Measurements from ENCODE around the gene SHROOM3. TPM values are rescaled to one million over a fixed set of nuclear protein-coding genes. Genes with fewer than 3 reads are reported as not detected.

Gene SHROOM3
- total RNA-seq, 1 donor from 2014 or later = 54.9 TPM

DNA sequence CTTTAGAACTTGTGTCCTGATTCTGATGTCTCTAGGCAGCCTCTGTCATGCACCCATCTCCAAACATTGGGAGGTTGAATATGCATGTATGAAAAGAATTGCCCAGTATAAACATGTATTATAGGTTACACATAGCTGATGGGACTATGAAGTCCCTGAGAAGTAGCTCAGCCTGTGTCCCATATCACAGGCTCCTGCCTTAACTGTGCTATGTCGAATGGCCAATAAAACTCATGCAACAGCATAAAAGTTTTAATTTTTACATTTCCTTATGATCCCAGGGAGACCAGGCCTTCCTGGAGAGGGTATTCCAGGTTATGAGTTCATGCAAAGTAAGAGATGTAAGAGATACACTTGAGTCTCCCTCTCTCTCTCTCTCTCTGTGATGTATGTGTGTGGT lies 217.4 kb downstream of the SHROOM3 start:
- no peak overlapping the region for H3K27ac Mint-ChIP-seq
- TF ChIP-seq CTCF (IDR thresholded peaks at IDR 0.05; ENCODE audit: unreplicated experiment) = no peak
- H3K9me3 Mint-ChIP-seq (ENCODE audit: low read depth) = peaks cover 4% of the 10 kb centered on the region

GRCh38 chr4:76654084-76654483 lies 219.1 kb downstream of the SHROOM3 start:
- H3K27ac Mint-ChIP-seq = no peak overlapping the region
- no peaks in the 10 kb centered on the region for H3K4me1 Mint-ChIP-seq (ENCODE audit: low read depth)
- no peak overlapping the region for H3K4me3 Mint-ChIP-seq (ENCODE audit: low read depth)
- peaks cover 1% of the 10 kb centered on the region for H3K36me3 Mint-ChIP-seq (ENCODE audit: insufficient read depth)
- H3K9me3 Mint-ChIP-seq (ENCODE audit: low read depth) = peaks cover 4% of the 10 kb centered on the region
- DNase-seq (ENCODE audit: low spot score, unreplicated experiment) = no peak
- TF ChIP-seq CTCF (IDR thresholded peaks at IDR 0.05; ENCODE audit: unreplicated experiment) = no peak
- H3K27me3 Mint-ChIP-seq = peaks cover under 1% of the 10 kb centered on the region

More for the DNA sequence above, 217.4 kb downstream of the SHROOM3 start:
- no peak overlapping the region for H3K4me3 Mint-ChIP-seq (ENCODE audit: low read depth)
- H3K36me3 Mint-ChIP-seq (ENCODE audit: insufficient read depth) = peaks cover 1% of the 10 kb centered on the region
- DNase-seq (ENCODE audit: low spot score, unreplicated experiment) = no peak
- no peaks in the 10 kb centered on the region for H3K4me1 Mint-ChIP-seq (ENCODE audit: low read depth)
- H3K27me3 Mint-ChIP-seq = no peaks in the 10 kb centered on the region

GRCh38 chr4:76654791-76655190 lies 219.8 kb downstream of the SHROOM3 start:
- Mint-ChIP-seq H3K4me1 (ENCODE audit: low read depth) (no peaks in the 10 kb centered on the region), H3K27ac (no peak overlapping the region)

GRCh38 chr4:76655566-76656479 lies 220.8 kb downstream of the SHROOM3 start:
- no peak overlapping the region for H3K4me3 Mint-ChIP-seq (ENCODE audit: low read depth)
- H3K4me1 Mint-ChIP-seq (ENCODE audit: low read depth) = no peaks in the 10 kb centered on the region
- H3K9me3 Mint-ChIP-seq (ENCODE audit: low read depth) = no peaks in the 10 kb centered on the region
- peaks cover 2% of the 10 kb centered on the region for H3K27me3 Mint-ChIP-seq
- H3K36me3 Mint-ChIP-seq (ENCODE audit: insufficient read depth) = peaks cover 1% of the 10 kb centered on the region
- no peak overlapping the region for H3K27ac Mint-ChIP-seq
- DNase-seq (ENCODE audit: low spot score, unreplicated experiment) = no peak
- TF ChIP-seq CTCF (IDR thresholded peaks at IDR 0.05; ENCODE audit: unreplicated experiment) = no peak

More at GRCh38 chr4:76654791-76655190, 219.8 kb downstream of the SHROOM3 start:
- no peak overlapping the region for H3K4me3 Mint-ChIP-seq (ENCODE audit: low read depth)
- H3K36me3 Mint-ChIP-seq (ENCODE audit: insufficient read depth) = peaks cover 1% of the 10 kb centered on the region
- no peak for TF ChIP-seq CTCF (IDR thresholded peaks at IDR 0.05; ENCODE audit: unreplicated experiment)
- peaks cover 4% of the 10 kb centered on the region for H3K9me3 Mint-ChIP-seq (ENCODE audit: low read depth)
- no peak for DNase-seq (ENCODE audit: low spot score, unreplicated experiment)
- peaks cover 2% of the 10 kb centered on the region for H3K27me3 Mint-ChIP-seq

DNA sequence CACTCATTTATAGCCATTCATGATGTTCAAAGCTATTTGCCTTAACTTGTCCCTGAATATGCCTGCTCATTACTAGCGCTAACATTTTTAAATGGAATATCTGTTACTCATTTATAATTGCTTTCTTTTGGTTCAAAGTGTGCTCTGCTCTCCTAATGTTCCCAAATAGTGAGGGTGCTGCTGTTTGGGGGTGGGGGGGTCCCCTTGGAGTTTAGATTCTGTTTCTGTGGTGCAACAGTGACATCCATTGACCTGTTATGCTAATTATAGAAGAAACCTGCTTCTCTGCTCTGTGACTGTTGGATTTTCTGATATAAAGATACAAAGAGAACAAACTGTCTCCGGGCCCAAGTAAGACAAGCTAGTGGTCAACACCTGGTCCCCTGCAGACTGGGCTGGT lies 222.4 kb downstream of the SHROOM3 start:
- TF ChIP-seq CTCF (IDR thresholded peaks at IDR 0.05; ENCODE audit: unreplicated experiment) = no peak
- Mint-ChIP-seq H3K9me3 (ENCODE audit: low read depth) (no peaks in the 10 kb centered on the region), H3K36me3 (ENCODE audit: insufficient read depth) (peaks cover 2% of the 10 kb centered on the region)

More for the DNA sequence above, 222.4 kb downstream of the SHROOM3 start:
- peaks cover 6% of the 10 kb centered on the region for H3K27me3 Mint-ChIP-seq
- no peak for DNase-seq (ENCODE audit: low spot score, unreplicated experiment)
- no peak overlapping the region for H3K27ac Mint-ChIP-seq
- no peak overlapping the region for H3K4me3 Mint-ChIP-seq (ENCODE audit: low read depth)
- no peaks in the 10 kb centered on the region for H3K4me1 Mint-ChIP-seq (ENCODE audit: low read depth)

Measured in progenitor cell of endocrine pancreas (in vitro differentiated cells).